Measurements from ENCODE around the gene GSTM4. TPM values are rescaled to one million over a fixed set of nuclear protein-coding genes. Genes with fewer than 3 reads are reported as not detected.
A peak's percentile ranks its signal among the peaks of the same experiment; 100 is the strongest.

Gene GSTM4
- total and polyA plus RNA-seq, 9 of the 15 experiments (the other 6 are each of a cell fraction or from before 2014, with no cell fraction given) = 18.8 to 53.4 (median 38.8) TPM

- TF ChIP-seq, protein P1, sequence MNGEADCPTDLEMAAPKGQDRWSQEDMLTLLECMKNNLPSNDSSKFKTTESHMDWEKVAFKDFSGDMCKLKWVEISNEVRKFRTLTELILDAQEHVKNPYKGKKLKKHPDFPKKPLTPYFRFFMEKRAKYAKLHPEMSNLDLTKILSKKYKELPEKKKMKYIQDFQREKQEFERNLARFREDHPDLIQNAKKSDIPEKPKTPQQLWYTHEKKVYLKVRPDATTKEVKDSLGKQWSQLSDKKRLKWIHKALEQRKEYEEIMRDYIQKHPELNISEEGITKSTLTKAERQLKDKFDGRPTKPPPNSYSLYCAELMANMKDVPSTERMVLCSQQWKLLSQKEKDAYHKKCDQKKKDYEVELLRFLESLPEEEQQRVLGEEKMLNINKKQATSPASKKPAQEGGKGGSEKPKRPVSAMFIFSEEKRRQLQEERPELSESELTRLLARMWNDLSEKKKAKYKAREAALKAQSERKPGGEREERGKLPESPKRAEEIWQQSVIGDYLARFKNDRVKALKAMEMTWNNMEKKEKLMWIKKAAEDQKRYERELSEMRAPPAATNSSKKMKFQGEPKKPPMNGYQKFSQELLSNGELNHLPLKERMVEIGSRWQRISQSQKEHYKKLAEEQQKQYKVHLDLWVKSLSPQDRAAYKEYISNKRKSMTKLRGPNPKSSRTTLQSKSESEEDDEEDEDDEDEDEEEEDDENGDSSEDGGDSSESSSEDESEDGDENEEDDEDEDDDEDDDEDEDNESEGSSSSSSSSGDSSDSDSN (IDR thresholded peaks at IDR 0.05; ENCODE audit: borderline replicate concordance in 1 of 2, low read depth in 2 of 2, low read length in 2 of 2) = 0 out of 4 replicates have a peak, but pooled peaks of 1 of the 2 experiments have one; percentile 56
- TF ChIP-seq ARID1B (IDR thresholded peaks at IDR 0.05) (no peak), SREBF1 (IDR thresholded peaks at IDR 0.05; ENCODE audit: borderline replicate concordance, low read depth, low read length) (no peak), SMAD4 (CRISPR knock-in tag; conservative IDR thresholded peaks at IDR 0.05) (no peak), ZSCAN32 (CRISPR knock-in tag; IDR thresholded peaks at IDR 0.05) (no peak), RFX7 (CRISPR knock-in tag; IDR thresholded peaks at IDR 0.05) (no peak), HDGF (IDR thresholded peaks at IDR 0.05) (no peak), NR0B1 (IDR thresholded peaks at IDR 0.05; ENCODE audit: partially characterized antibody) (no peak), TFE3 (CRISPR knock-in tag; IDR thresholded peaks at IDR 0.05) (no peak), CSDE1 (IDR thresholded peaks at IDR 0.05) (no peak), SNIP1 (IDR thresholded peaks at IDR 0.05; ENCODE audit: low read depth) (no peak), PTRF (tag; IDR thresholded peaks at IDR 0.05) (no peak), ADNP (tag; IDR thresholded peaks at IDR 0.05) (0 out of 2 replicates have a peak, but pooled peaks have one; percentile 26), ZNF175 (CRISPR knock-in tag; IDR thresholded peaks at IDR 0.05; ENCODE audit: low read depth) (no peak), NR3C1 (CRISPR knock-in tag; IDR thresholded peaks at IDR 0.05) (no peak), E2F1 (CRISPR knock-in tag; IDR thresholded peaks at IDR 0.05) (no peak), BDP1 (IDR thresholded peaks at IDR 0.05; ENCODE audit: insufficient read depth, insufficient read length) (no peak), CCNT2 (IDR thresholded peaks at IDR 0.05; ENCODE audit: borderline replicate concordance, extremely low read depth, insufficient read length, low read depth, low read length) (no peak)
- TF ChIP-seq, protein P2, sequence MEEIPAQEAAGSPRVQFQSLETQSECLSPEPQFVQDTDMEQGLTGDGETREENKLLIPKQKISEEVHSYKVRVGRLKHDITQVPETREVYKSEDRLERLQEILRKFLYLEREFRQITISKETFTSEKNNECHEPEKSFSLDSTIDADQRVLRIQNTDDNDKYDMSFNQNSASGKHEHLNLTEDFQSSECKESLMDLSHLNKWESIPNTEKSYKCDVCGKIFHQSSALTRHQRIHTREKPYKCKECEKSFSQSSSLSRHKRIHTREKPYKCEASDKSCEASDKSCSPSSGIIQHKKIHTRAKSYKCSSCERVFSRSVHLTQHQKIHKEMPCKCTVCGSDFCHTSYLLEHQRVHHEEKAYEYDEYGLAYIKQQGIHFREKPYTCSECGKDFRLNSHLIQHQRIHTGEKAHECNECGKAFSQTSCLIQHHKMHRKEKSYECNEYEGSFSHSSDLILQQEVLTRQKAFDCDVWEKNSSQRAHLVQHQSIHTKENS (CRISPR knock-in tag; IDR thresholded peaks at IDR 0.05) = no peak
These were observed 11.7 kb downstream of the GSTM4 start, which contains the start of gene GSTM2 (continued) for GRCh38 chr1:109667452-109668122.

All from K562 (cell line).